NB4 (cell line): ENCODE data around the gene ANAPC15.

Source experiments
- CTCF ChIP-seq: IDR thresholded peaks from one replicate; pipeline ENCODE4 v1.5.1; 2012; ENCODE audit warnings: low read depth, low read length
- MAX ChIP-seq: IDR thresholded peaks from 2 replicates; pipeline ENCODE4 v1.6.1; 2011; ENCODE audit warnings: low read depth, low read length
- POLR2A ChIP-seq: IDR thresholded peaks from 2 replicates; pipeline ENCODE4 v1.6.1; 2011; ENCODE audit warnings: mild to moderate bottlenecking; ENCODE audit not compliant: insufficient read length; ENCODE audit errors: extremely low read depth

- TF ChIP-seq CTCF (no peak), POLR2A (no peak), MAX (no peak)
These were observed 44.8 kb downstream of the ANAPC15 start for GRCh38 chr11:72067676-72068075.
